GM12878 (cell line): ENCODE measurements around the gene IL16. TPM values are rescaled to one million over a fixed set of nuclear protein-coding genes. Genes with fewer than 3 reads are reported as not detected.
A peak's percentile ranks its signal among the peaks of the same experiment; 100 is the strongest.

Experiments used
- ATAC-seq: fragments of 200-7000 bp; cut with Tn5 transposase; 3 replicates; pipeline ENCODE4 v1.9.1; 2020; ENCODE audit warnings: mild to moderate bottlenecking, moderate library complexity
- BruUV-seq: library from RNA; stranded (reverse); fragments of 400-500 nt; replicated peaks from 2 replicates; lab custom pipeline; 2021; lab: Mats Ljungman, UMichigan
- CTCF ChIA-PET: fragments of 300-600 bp; sonication (Branson Sonifier 250); formaldehyde crosslinking; extraction: SDS; loops from one replicate; lab custom pipeline; 2021; ENCODE audit warnings: inconsistent platforms; lab: Yijun Ruan, JAX
- POLR2A ChIA-PET: fragments of 350-600 bp; formaldehyde crosslinking; extraction: SDS; loops from one replicate; lab custom pipeline; 2021; ENCODE audit warnings: inconsistent platforms; lab: Charles Lee
- RAD21 ChIA-PET: fragments of 300-600 bp; sonication (Branson Sonifier 250); formaldehyde crosslinking; loops from one replicate; lab custom pipeline; 2023; ENCODE audit warnings: antibody characterized with exemption; ENCODE audit not compliant: unreplicated experiment; lab: Charles Lee
- SMC1A ChIA-PET: fragments of 300-600 bp; sonication (Branson Sonifier 250); formaldehyde crosslinking; loops from one replicate; lab custom pipeline; 2023; ENCODE audit not compliant: unreplicated experiment, uncharacterized antibody; lab: Charles Lee
- DNase-seq: peaks from one replicate; pipeline ENCODE4 v3.0.0-alpha.2; 2011; ENCODE audit warnings: low read depth, low spot score
- FAIRE-seq: peaks from 3 replicates; lab custom pipeline; 2011; peaks lifted over from hg19 to GRCh38; lab: Jason Lieb, UNC
- H2AFZ ChIP-seq: 2 replicates; pipeline ENCODE4 v1.6.0; 2011; ENCODE audit warnings: low read depth, low read length, control low read depth; ENCODE audit not compliant: control insufficient read depth
- H3K27ac ChIP-seq: 2 replicates; pipeline ENCODE4 v1.5.1; 2011; ENCODE audit warnings: control low read depth; ENCODE audit not compliant: control insufficient read depth, insufficient read depth
- H3K27me3 ChIP-seq, 2 experiments: replicated peaks in 1 of 2; 2 replicates each; pipeline versions ENCODE4 v1.6.0 to v1.6.1; 2011; ENCODE audit warnings: low read length in 1 of 2; ENCODE audit not compliant: control insufficient read depth in 2 of 2, insufficient read depth in 2 of 2
- H3K36me3 ChIP-seq, 2 experiments: 2 replicates each; pipeline ENCODE4 v1.5.1; 2011; ENCODE audit warnings: low read length in 1 of 2; ENCODE audit not compliant: control insufficient read depth in 2 of 2, insufficient read depth in 2 of 2
- H3K4me1 ChIP-seq: 2 replicates; pipeline ENCODE4 v1.6.1; 2011; ENCODE audit warnings: mild to moderate bottlenecking, low read length, moderate library complexity, mixed read lengths; ENCODE audit not compliant: control insufficient read depth, insufficient read depth
- H3K4me2 ChIP-seq: 2 replicates; pipeline ENCODE4 v1.6.0; 2011; ENCODE audit warnings: control low read depth; ENCODE audit not compliant: control insufficient read depth, insufficient read depth
- H3K4me3 ChIP-seq: fragments of 200-600 bp; sonication (generic); 2 replicates; pipeline ENCODE4 v1.5.1; 2016
- H3K79me2 ChIP-seq: 2 replicates; pipeline ENCODE4 v1.6.0; 2011; ENCODE audit warnings: low read length; ENCODE audit not compliant: control insufficient read depth, insufficient read depth
- H3K9ac ChIP-seq: 2 replicates; pipeline ENCODE4 v1.8.0; 2011; ENCODE audit warnings: low read length, control low read depth, mixed read lengths; ENCODE audit not compliant: control insufficient read depth, insufficient read depth
- H3K9me3 ChIP-seq: replicated peaks from 3 replicates; pipeline ENCODE4 v1.5.1; 2011; ENCODE audit warnings: mild to moderate bottlenecking, low read length; ENCODE audit not compliant: control insufficient read depth, insufficient read depth
- H4K20me1 ChIP-seq: 2 replicates; pipeline ENCODE4 v1.6.0; 2011; ENCODE audit not compliant: control insufficient read depth, insufficient read depth
- NFXL1 ChIP-seq: fragments of 450-650 bp; IDR thresholded peaks from 2 replicates; pipeline ENCODE4 v1.6.1; 2017; ENCODE audit warnings: antibody characterized with exemption, mild to moderate bottlenecking, borderline replicate concordance
- POLR2A ChIP-seq: IDR thresholded peaks from 2 replicates; pipeline ENCODE4 v1.6.1; 2011; ENCODE audit warnings: low read depth, mild to moderate bottlenecking, low read length
- WGBS: methylation state at CpG from one replicate; pipeline ENCODE4 v1.1.6; 2016; ENCODE audit warnings: low lambda C conversion rate; ENCODE audit not compliant: insufficient replicate concordance, insufficient coverage; ENCODE audit errors: missing lambda C conversion rate; 5-methylcytosine and 5-hydroxymethylcytosine counted together
- in situ Hi-C: fragments of 300-500 bp; cut with MboI; formaldehyde crosslinking; loops from 9 replicates; pipeline ENCODE4 v1.14.3; 2018; ENCODE audit warnings: mixed read lengths
- intact Hi-C: fragments of 100-400 bp; cut with micrococcal nuclease; formaldehyde crosslinking; loops from one replicate; pipeline ENCODE4 v1.14.2; 2022; ENCODE audit not compliant: unreplicated experiment
- polyA plus RNA-seq, 11 experiments: library from polyadenylated mRNA; depleted of rRNA in 4 of 11; unstranded in 6 of 11; stranded (reverse) in 5 of 11; fragments of >200 nt; fragmentation: Nextera tagmentation in 4 of 11; fragmentation: Illumina TruSeq in 1 of 11; extraction: Ambion mirVana in 4 of 11; extraction: Trizol in 1 of 11; gene quantifications; 1 replicate in 1 of 11; 2 replicates in 10 of 11; pipeline versions ENCODE4 v1.2.1 to v1.2.3, GENCODE V29; 2011 to 2016; ENCODE audit warnings: inconsistent platforms in 2 of 11, missing spikeins in 2 of 11, low read depth in 1 of 11
- total RNA-seq, 4 experiments: library from RNA; depleted of rRNA in 3 of 4; stranded (reverse); fragments of >200 nt in 3 of 4; fragmentation: Illumina TruSeq in 1 of 4; extraction: Trizol in 1 of 4; gene quantifications; 2 replicates each; pipeline versions ENCODE4 v1.2.1 to v1.2.3, GENCODE V29; 2013 to 2021
- TF ChIP-seq, protein P1 (sequence below): fragments of 150-350 bp; IDR thresholded peaks from 2 replicates; pipeline ENCODE4 v1.6.1; 2014; ENCODE audit warnings: mild to moderate bottlenecking, low read depth, low read length
- TF ChIP-seq, protein P2 (sequence below): fragments of 450-650 bp; IDR thresholded peaks from 2 replicates; pipeline ENCODE4 v1.6.1; 2017; ENCODE audit warnings: mild to moderate bottlenecking, moderate library complexity
- TF ChIP-seq, protein P3 (sequence below): fragments of 450-650 bp; IDR thresholded peaks from 2 replicates; pipeline ENCODE4 v1.6.1; 2017; ENCODE audit warnings: antibody characterized with exemption, mild to moderate bottlenecking, moderate library complexity

Gene IL16
- total and polyA plus RNA-seq, 10 of the 15 experiments (the other 5 are each of a cell fraction or from before 2014, with no cell fraction given) = 21.7 to 206 (median 44.5) TPM

DNA sequence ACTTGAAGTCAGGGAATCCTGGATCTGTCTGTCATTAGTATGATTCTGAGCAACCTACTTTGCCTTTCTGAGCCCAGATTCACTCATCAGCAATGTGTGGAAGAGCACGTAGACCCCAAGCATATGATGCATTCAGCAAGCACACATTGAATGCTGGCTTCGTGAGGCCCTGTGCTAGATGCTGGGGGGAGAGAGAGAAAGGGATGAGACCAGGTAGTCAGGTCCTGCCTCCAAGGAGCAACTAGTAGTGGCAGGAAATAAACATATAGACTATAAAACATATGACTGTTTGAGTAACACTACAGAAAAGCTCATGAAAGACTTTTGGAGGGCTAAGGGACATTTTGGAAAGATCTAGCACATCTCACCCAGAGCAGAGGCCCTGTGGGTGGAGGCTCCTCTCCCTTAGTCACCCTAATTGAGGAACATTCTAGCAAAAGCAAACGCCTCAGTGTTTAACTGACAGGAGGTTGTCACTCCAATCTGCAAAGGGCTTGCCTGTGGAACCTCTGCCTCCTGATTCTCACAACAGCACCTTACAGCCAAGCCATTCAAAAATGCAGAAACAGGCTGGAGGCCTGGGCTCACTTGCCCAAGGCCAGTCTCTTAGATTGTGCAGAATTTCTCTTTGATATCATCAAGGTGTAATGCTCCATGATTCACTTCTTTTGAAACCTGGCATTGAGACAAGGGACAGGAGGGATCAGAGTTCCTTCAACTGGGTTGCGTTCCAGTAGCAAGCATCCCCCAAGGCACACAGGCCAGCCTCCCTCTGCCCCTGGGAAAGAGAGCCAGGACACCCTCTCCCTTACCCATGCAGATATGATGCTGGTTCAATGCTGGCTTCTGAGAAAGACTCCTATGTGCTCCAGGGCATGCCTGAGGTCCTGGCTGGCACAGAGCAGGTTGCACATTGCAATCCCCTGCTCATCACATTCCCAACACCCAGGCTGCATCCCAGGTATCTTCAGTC is 101.2 kb downstream of the IL16 start (continued):
- TF ChIP-seq, protein P1, sequence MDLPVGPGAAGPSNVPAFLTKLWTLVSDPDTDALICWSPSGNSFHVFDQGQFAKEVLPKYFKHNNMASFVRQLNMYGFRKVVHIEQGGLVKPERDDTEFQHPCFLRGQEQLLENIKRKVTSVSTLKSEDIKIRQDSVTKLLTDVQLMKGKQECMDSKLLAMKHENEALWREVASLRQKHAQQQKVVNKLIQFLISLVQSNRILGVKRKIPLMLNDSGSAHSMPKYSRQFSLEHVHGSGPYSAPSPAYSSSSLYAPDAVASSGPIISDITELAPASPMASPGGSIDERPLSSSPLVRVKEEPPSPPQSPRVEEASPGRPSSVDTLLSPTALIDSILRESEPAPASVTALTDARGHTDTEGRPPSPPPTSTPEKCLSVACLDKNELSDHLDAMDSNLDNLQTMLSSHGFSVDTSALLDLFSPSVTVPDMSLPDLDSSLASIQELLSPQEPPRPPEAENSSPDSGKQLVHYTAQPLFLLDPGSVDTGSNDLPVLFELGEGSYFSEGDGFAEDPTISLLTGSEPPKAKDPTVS = peak; percentile 83; the same call in 1 of the 2 replicates
- TF ChIP-seq, all 136 proteins: peak for 9

DNA sequence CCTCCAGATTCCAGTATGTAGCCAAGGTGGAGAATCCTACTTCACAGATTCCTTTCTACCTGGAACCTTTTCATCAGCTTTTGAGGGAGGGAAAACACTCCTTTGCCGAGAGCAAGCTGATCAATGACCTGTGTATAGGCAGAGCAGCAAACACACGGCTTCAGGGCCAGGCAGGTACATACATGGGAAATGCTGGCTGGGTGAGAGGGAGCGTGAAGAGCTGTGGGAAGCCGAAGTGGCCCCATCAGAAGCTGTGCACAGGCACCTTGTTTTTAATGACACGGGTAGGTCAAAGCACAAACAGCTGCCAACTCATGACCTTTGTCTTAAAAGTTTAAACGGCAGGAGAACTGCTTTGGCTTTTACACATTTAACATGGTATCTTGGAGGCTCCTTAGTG is 101.9 kb downstream of the IL16 start:
- intact Hi-C loops = loop anchor here (10.0 kb wide), 1 partner anchor 746 kb away; the partner anchor contains the start of gene MEX3B
- WGBS = 63% methylated on average over 6 of the region's 6 CpGs

More for the DNA sequence above, 101.9 kb downstream of the IL16 start:
- FAIRE-seq (no peak), ATAC-seq (no peak), DNase-seq (no peak)
- no peaks in the 10 kb centered on the region for H4K20me1 ChIP-seq
- H3K4me2 ChIP-seq = peak overlapping the region; percentile 100
- no peak overlapping the region for H2AFZ ChIP-seq
- SMC1A ChIA-PET = interaction anchor here (0.7 to 9.6 kb wide), 11 partner anchors 9 to 37 kb away, joined by 3 to 109 read pairs (median 6); no protein-coding TSS in a partner anchor
- H3K4me3 ChIP-seq = peak overlapping the region; percentile 75
- H3K36me3 ChIP-seq = peaks cover 2 to 13% of the 10 kb centered on the region in 2 experiments
- RAD21 ChIA-PET = interaction anchor here (0.9 to 3.0 kb wide), 8 partner anchors 7 to 298 kb away, joined by 3 to 16 read pairs (median 8); partner anchors contain the start of genes STARD5 and TLNRD1
- BruUV-seq = no TSS peak
- in situ Hi-C loops = loop anchor here (10.0 to 25.0 kb wide), 5 partner anchors 304 to 1914 kb away; partner anchors contain the start of genes HDGFL3 and RPS17
- CTCF ChIA-PET = interaction anchor here (1.0 to 4.4 kb wide), 8 partner anchors 9 to 38 kb away, joined by 3 to 45 read pairs (median 6); no protein-coding TSS in a partner anchor
- H3K27me3 ChIP-seq = no peaks in the 10 kb centered on the region
- H3K9ac ChIP-seq = peak overlapping the region; percentile 79
- peak overlapping the region; percentile 99 for H3K27ac ChIP-seq
- TF ChIP-seq, protein P2, sequence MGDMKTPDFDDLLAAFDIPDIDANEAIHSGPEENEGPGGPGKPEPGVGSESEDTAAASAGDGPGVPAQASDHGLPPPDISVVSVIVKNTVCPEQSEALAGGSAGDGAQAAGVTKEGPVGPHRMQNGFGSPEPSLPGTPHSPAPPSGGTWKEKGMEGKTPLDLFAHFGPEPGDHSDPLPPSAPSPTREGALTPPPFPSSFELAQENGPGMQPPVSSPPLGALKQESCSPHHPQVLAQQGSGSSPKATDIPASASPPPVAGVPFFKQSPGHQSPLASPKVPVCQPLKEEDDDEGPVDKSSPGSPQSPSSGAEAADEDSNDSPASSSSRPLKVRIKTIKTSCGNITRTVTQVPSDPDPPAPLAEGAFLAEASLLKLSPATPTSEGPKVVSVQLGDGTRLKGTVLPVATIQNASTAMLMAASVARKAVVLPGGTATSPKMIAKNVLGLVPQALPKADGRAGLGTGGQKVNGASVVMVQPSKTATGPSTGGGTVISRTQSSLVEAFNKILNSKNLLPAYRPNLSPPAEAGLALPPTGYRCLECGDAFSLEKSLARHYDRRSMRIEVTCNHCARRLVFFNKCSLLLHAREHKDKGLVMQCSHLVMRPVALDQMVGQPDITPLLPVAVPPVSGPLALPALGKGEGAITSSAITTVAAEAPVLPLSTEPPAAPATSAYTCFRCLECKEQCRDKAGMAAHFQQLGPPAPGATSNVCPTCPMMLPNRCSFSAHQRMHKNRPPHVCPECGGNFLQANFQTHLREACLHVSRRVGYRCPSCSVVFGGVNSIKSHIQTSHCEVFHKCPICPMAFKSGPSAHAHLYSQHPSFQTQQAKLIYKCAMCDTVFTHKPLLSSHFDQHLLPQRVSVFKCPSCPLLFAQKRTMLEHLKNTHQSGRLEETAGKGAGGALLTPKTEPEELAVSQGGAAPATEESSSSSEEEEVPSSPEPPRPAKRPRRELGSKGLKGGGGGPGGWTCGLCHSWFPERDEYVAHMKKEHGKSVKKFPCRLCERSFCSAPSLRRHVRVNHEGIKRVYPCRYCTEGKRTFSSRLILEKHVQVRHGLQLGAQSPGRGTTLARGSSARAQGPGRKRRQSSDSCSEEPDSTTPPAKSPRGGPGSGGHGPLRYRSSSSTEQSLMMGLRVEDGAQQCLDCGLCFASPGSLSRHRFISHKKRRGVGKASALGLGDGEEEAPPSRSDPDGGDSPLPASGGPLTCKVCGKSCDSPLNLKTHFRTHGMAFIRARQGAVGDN = 0 out of 2 replicates have a peak, but pooled peaks have one; percentile 18
- TF ChIP-seq POLR2A (0 out of 2 replicates have a peak, but pooled peaks have one; percentile 32), NFXL1 (no peak)
- TF ChIP-seq, protein P3, sequence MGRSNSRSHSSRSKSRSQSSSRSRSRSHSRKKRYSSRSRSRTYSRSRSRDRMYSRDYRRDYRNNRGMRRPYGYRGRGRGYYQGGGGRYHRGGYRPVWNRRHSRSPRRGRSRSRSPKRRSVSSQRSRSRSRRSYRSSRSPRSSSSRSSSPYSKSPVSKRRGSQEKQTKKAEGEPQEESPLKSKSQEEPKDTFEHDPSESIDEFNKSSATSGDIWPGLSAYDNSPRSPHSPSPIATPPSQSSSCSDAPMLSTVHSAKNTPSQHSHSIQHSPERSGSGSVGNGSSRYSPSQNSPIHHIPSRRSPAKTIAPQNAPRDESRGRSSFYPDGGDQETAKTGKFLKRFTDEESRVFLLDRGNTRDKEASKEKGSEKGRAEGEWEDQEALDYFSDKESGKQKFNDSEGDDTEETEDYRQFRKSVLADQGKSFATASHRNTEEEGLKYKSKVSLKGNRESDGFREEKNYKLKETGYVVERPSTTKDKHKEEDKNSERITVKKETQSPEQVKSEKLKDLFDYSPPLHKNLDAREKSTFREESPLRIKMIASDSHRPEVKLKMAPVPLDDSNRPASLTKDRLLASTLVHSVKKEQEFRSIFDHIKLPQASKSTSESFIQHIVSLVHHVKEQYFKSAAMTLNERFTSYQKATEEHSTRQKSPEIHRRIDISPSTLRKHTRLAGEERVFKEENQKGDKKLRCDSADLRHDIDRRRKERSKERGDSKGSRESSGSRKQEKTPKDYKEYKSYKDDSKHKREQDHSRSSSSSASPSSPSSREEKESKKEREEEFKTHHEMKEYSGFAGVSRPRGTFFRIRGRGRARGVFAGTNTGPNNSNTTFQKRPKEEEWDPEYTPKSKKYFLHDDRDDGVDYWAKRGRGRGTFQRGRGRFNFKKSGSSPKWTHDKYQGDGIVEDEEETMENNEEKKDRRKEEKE = no peak
- peaks cover 60% of the 10 kb centered on the region for H3K4me1 ChIP-seq
- H3K79me2 ChIP-seq = peaks cover 91% of the 10 kb centered on the region
- no peaks in the 10 kb centered on the region for H3K9me3 ChIP-seq
- POLR2A ChIA-PET = interaction anchor here (1.1 to 7.0 kb wide), 6 partner anchors 6 to 25 kb away, joined by 3 to 103 read pairs (median 5); partner anchors contain the start of gene STARD5
